ENCODE measurements around the gene TBC1D3B. TPM values are rescaled to one million over a fixed set of nuclear protein-coding genes. Genes with fewer than 3 reads are reported as not detected.

Gene TBC1D3B
- total RNA-seq, 1 experiment from 2014 or later = 5.1 TPM

GRCh38 chr17:36185416-36185815 lies 9.0 kb upstream of the TBC1D3B start:
- CTCF ChIA-PET = no interaction called here
- H3K4me1 ChIP-seq (ENCODE audit: insufficient read depth, low read length, poor library complexity, severe bottlenecking) = no peaks in the 10 kb centered on the region

GRCh38 chr17:36184023-36184765 lies 7.8 kb upstream of the TBC1D3B start:
- ChIA-PET POLR2A (ENCODE audit: low non-redundant PET) (no interaction called here), CTCF (no interaction called here)
- TF ChIP-seq EZH2 (IDR thresholded peaks at IDR 0.05; ENCODE audit: borderline replicate concordance, low read depth, low read length, poor library complexity, severe bottlenecking) (no peak), CTCF (conservative IDR thresholded peaks at IDR 0.05; ENCODE audit: low read depth, low read length) (no peak)
- Histone ChIP-seq H3K27ac (ENCODE audit: low read depth, low read length, poor library complexity, severe bottlenecking) (no peak overlapping the region), H3K27me3 (replicated peaks; ENCODE audit: insufficient read depth, low read depth, low read length, poor library complexity) (no peaks in the 10 kb centered on the region), H3K4me1 (ENCODE audit: insufficient read depth, low read length, poor library complexity, severe bottlenecking) (no peaks in the 10 kb centered on the region), H3K4me3 (ENCODE audit: low read depth, low read length, poor library complexity, severe bottlenecking) (no peak overlapping the region), H3K9me3 (ENCODE audit: low read depth, low read length, poor library complexity, severe bottlenecking) (no peaks in the 10 kb centered on the region), H3K36me3 (ENCODE audit: insufficient read depth, low read length, poor library complexity, severe bottlenecking) (no peaks in the 10 kb centered on the region)
- intact Hi-C loops (cut with micrococcal nuclease; ENCODE audit: unreplicated experiment) = no loop called here
- BruUV-seq (replicated peaks) = no TSS peak
- no peak for DNase-seq (ENCODE audit: low spot score)

More at GRCh38 chr17:36185416-36185815, 9.0 kb upstream of the TBC1D3B start:
- no peak for DNase-seq (ENCODE audit: low spot score)
- Histone ChIP-seq H3K9me3 (ENCODE audit: low read depth, low read length, poor library complexity, severe bottlenecking) (no peaks in the 10 kb centered on the region), H3K27ac (ENCODE audit: low read depth, low read length, poor library complexity, severe bottlenecking) (no peak overlapping the region), H3K4me3 (ENCODE audit: low read depth, low read length, poor library complexity, severe bottlenecking) (no peak overlapping the region), H3K36me3 (ENCODE audit: insufficient read depth, low read length, poor library complexity, severe bottlenecking) (no peaks in the 10 kb centered on the region), H3K27me3 (replicated peaks; ENCODE audit: insufficient read depth, low read depth, low read length, poor library complexity) (no peaks in the 10 kb centered on the region)
- no peak for TF ChIP-seq CTCF (conservative IDR thresholded peaks at IDR 0.05; ENCODE audit: low read depth, low read length)
- no peak for TF ChIP-seq EZH2 (IDR thresholded peaks at IDR 0.05; ENCODE audit: borderline replicate concordance, low read depth, low read length, poor library complexity, severe bottlenecking)
- intact Hi-C loops (cut with micrococcal nuclease; ENCODE audit: unreplicated experiment) = no loop called here
- POLR2A ChIA-PET (ENCODE audit: low non-redundant PET) = no interaction called here
- BruUV-seq (replicated peaks) = no TSS peak

- Histone ChIP-seq H3K4me3 (ENCODE audit: low read depth, low read length, poor library complexity, severe bottlenecking) (peak overlapping the region; percentile 42), H3K4me1 (ENCODE audit: insufficient read depth, low read length, poor library complexity, severe bottlenecking) (no peaks in the 10 kb centered on the region), H3K27ac (ENCODE audit: low read depth, low read length, poor library complexity, severe bottlenecking) (no peak overlapping the region), H3K36me3 (ENCODE audit: insufficient read depth, low read length, poor library complexity, severe bottlenecking) (no peaks in the 10 kb centered on the region), H3K27me3 (replicated peaks; ENCODE audit: insufficient read depth, low read depth, low read length, poor library complexity) (no peaks in the 10 kb centered on the region), H3K9me3 (ENCODE audit: low read depth, low read length, poor library complexity, severe bottlenecking) (no peaks in the 10 kb centered on the region)
- CTCF ChIA-PET = no interaction called here
- BruUV-seq (replicated peaks) = no TSS peak
- POLR2A ChIA-PET (ENCODE audit: low non-redundant PET) = no interaction called here
- TF ChIP-seq CTCF (conservative IDR thresholded peaks at IDR 0.05; ENCODE audit: low read depth, low read length) (no peak), EZH2 (IDR thresholded peaks at IDR 0.05; ENCODE audit: borderline replicate concordance, low read depth, low read length, poor library complexity, severe bottlenecking) (no peak)
- DNase-seq (ENCODE audit: low spot score) = peak; percentile 45
- intact Hi-C loops (cut with micrococcal nuclease; ENCODE audit: unreplicated experiment) = no loop called here
These were observed 6.8 kb upstream of the TBC1D3B start for GRCh38 chr17:36183001-36183971.
